ENCODE results near the gene PARVG. TPM values are rescaled to one million over a fixed set of nuclear protein-coding genes. Genes with fewer than 3 reads are reported as not detected.

The PARVG gene
- total RNA-seq, 4 donors from 2014 or later, result 1.00 to 37.8 (median 20.6) TPM

DNA sequence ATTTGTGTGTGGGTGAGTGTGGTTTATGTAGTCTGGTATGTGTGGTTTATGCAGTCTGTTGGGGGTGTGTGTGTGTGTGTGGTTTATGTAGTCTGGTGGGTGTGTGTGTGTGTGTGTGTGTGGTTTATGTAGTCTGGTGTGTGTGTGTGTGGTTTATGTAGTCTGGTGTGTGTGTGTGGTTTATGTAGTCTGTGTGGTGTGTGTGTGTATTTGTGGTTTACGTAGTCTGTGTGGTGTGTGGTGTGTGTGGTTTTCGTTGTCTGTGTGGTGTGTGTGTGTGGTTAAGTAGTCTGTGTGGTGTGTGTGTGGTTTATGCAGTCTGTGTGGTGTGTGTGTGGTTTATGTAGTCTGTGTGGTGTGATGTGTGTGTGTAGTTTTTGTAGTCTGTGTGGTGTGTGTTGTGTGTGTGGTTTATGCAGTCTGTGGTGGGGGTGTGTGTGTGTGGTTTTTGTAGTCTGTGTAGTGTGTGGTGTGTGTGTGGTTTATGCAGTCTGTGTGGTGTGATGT, 26.2 kb upstream of the PARVG start:
- no peaks in the 10 kb centered on the region for H3K36me3 ChIP-seq
- peaks cover 0 to 3% (median 0%) of the 10 kb centered on the region in 4 donors for H3K4me1 ChIP-seq
- TF ChIP-seq POLR2AphosphoS5 (IDR thresholded peaks at IDR 0.05) (no peak), EP300 (IDR thresholded peaks at IDR 0.05; ENCODE audit: low read depth) (no peak), POLR2A (IDR thresholded peaks at IDR 0.05) (no peak)
- TF ChIP-seq, protein P1, sequence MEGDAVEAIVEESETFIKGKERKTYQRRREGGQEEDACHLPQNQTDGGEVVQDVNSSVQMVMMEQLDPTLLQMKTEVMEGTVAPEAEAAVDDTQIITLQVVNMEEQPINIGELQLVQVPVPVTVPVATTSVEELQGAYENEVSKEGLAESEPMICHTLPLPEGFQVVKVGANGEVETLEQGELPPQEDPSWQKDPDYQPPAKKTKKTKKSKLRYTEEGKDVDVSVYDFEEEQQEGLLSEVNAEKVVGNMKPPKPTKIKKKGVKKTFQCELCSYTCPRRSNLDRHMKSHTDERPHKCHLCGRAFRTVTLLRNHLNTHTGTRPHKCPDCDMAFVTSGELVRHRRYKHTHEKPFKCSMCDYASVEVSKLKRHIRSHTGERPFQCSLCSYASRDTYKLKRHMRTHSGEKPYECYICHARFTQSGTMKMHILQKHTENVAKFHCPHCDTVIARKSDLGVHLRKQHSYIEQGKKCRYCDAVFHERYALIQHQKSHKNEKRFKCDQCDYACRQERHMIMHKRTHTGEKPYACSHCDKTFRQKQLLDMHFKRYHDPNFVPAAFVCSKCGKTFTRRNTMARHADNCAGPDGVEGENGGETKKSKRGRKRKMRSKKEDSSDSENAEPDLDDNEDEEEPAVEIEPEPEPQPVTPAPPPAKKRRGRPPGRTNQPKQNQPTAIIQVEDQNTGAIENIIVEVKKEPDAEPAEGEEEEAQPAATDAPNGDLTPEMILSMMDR (IDR thresholded peaks at IDR 0.05), result no peak
- in situ Hi-C loops (cut with MboI; ENCODE audit: low pct_ligation_motif_present in 1 of 4, low pct_unique_long_range_greater_than_20kb in 1 of 4, low sequenced_read_pairs in 3 of 4) (no loop called here), intact Hi-C loops (cut with DNase I; ENCODE audit: low total_unique reads) (no loop called here)
- no peaks in the 10 kb centered on the region for H3K27me3 ChIP-seq
- 0 to 50% methylated on average over 1 to 2 of the region's 2 CpGs for WGBS, 2 donors (ENCODE audit: low coverage in 1 of 2)
- no peak for DNase-seq
- no peak overlapping the region for H3K4me3 ChIP-seq
- H3K27ac ChIP-seq, result no peak overlapping the region
- H3K9me3 ChIP-seq, result no peaks in the 10 kb centered on the region

DNA sequence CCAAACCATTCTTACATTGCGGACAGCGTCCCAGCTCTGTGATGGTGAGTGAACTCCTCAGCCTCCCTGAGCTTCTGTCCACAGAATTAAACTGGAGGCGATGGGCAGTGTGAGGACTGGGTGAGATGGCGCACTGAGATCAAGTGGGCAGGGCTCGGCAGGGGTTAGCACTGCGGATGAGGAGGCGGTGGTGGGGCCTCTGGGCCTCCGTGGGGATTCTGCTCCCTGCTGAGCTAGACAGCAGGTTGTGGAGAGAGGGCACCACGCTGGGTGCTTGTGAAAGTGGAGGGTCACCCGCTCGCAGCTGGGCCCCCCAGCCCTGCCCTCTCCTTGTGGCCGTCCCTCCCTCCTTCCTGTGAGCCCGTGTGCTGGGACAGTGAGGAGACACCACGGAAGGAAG, 25.6 kb upstream of the PARVG start:
- no peak for DNase-seq
- intact Hi-C loops (cut with DNase I; ENCODE audit: low total_unique reads), result loop anchor here (5.0 kb wide), 1 partner anchor 68 kb away; no protein-coding TSS in a partner anchor
- TF ChIP-seq EP300 (IDR thresholded peaks at IDR 0.05; ENCODE audit: low read depth) (no peak), POLR2A (IDR thresholded peaks at IDR 0.05) (no peak), POLR2AphosphoS5 (IDR thresholded peaks at IDR 0.05) (no peak)
- TF ChIP-seq, protein P1 (IDR thresholded peaks at IDR 0.05), result no peak
- in situ Hi-C loops (cut with MboI; ENCODE audit: low pct_ligation_motif_present in 1 of 4, low pct_unique_long_range_greater_than_20kb in 1 of 4, low sequenced_read_pairs in 3 of 4), result no loop called here
- Histone ChIP-seq H3K4me1 (peaks cover 0 to 9% (median 0%) of the 10 kb centered on the region in 4 donors), H3K4me3 (no peak overlapping the region), H3K27ac (no peak overlapping the region), H3K9me3 (no peaks in the 10 kb centered on the region), H3K36me3 (no peaks in the 10 kb centered on the region), H3K27me3 (no peaks in the 10 kb centered on the region)
- WGBS, 2 donors (ENCODE audit: low coverage in 1 of 2), result 87% methylated on average over 14 of the region's 14 CpGs; no CpG with 5 or more reads in 1 of the 2 donors

DNA sequence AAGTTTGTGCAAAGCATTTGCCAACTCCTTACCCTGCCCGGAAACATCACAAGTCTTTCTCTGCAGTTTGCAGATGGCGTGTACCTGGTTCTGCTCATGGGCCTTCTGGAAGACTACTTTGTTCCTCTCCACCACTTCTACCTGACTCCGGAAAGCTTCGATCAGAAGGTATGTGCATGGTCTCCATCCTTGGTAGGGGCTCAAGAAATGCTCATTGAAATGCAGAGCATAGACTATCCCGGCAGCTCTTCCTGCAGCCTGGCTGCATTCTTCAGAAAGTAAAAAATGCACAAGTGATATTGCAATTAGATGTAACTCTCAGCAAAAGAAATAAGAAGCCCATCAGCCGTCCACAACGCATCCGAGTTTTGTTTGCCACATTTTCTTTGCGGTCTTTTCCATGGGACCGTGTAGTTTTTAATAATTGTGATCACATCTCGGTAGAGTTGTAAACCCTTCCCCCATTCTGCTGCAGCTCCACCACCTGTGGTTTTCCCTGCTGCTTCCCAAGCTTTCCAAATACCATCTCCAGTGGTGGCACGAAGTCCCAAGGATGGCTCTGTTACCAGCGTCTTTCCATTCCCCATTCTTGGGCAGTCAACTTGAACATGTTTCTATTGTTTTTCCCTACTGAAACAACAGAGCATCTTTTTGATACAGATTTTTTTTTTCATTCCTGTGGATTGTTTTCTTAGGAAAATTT, 22.7 kb upstream of the PARVG start:
- Histone ChIP-seq H3K36me3 (no peaks in the 10 kb centered on the region), H3K27me3 (no peaks in the 10 kb centered on the region), H3K9me3 (no peaks in the 10 kb centered on the region), H3K4me3 (no peak overlapping the region), H3K27ac (peak overlapping the region; percentile 32 to 80 (median 74)), H3K4me1 (peaks cover 0 to 12% (median 0%) of the 10 kb centered on the region in 4 donors)
- intact Hi-C loops (cut with DNase I; ENCODE audit: low total_unique reads), result loop anchor here (5.0 kb wide), 1 partner anchor 71 kb away; no protein-coding TSS in a partner anchor
- TF ChIP-seq POLR2AphosphoS5 (IDR thresholded peaks at IDR 0.05) (no peak), POLR2A (IDR thresholded peaks at IDR 0.05) (no peak), EP300 (IDR thresholded peaks at IDR 0.05; ENCODE audit: low read depth) (no peak)
- TF ChIP-seq, protein P1 (IDR thresholded peaks at IDR 0.05), result no peak
- in situ Hi-C loops (cut with MboI; ENCODE audit: low pct_ligation_motif_present in 1 of 4, low pct_unique_long_range_greater_than_20kb in 1 of 4, low sequenced_read_pairs in 3 of 4), result no loop called here
- DNase-seq, result no peak
- 84 to 91% methylated on average over 10 to 13 of the region's 13 CpGs for WGBS, 2 donors (ENCODE audit: low coverage in 1 of 2)

DNA sequence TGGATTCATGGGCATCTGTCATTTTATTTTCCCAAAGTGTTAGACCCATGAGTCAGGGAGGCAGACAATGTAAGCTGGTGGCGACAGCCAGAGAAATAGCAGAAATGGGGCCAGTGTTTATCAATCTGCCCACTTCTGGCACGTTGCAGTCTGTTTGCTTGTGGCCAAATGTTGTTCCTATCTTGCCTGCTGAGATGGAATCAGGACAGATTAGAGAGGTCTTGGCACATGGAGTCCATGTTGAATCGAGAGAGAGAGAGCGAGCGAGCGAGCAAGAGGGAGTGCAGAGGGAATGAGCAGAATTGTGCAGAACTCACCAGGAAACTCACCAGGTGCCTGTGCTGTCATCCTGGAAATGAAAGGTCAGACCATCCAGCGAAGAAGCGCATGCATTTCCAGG, 21.9 kb upstream of the PARVG start:
- Histone ChIP-seq H3K36me3 (no peaks in the 10 kb centered on the region), H3K27me3 (no peaks in the 10 kb centered on the region), H3K27ac (peak overlapping the region; percentile 32 to 80 (median 74)), H3K9me3 (no peaks in the 10 kb centered on the region), H3K4me3 (no peak overlapping the region), H3K4me1 (peaks cover 0 to 12% (median 0%) of the 10 kb centered on the region in 4 donors)
- in situ Hi-C loops (cut with MboI; ENCODE audit: low pct_ligation_motif_present in 1 of 4, low pct_unique_long_range_greater_than_20kb in 1 of 4, low sequenced_read_pairs in 3 of 4) (no loop called here), intact Hi-C loops (cut with DNase I; ENCODE audit: low total_unique reads) (loop anchor here (5.0 kb wide), 1 partner anchor 72 kb away; no protein-coding TSS in a partner anchor)
- no peak for TF ChIP-seq EP300 (IDR thresholded peaks at IDR 0.05; ENCODE audit: low read depth)
- TF ChIP-seq, protein P1 (IDR thresholded peaks at IDR 0.05), result no peak
- TF ChIP-seq POLR2AphosphoS5 (IDR thresholded peaks at IDR 0.05), result no peak
- TF ChIP-seq POLR2A (IDR thresholded peaks at IDR 0.05), result no peak
- no peak for DNase-seq
- WGBS, 2 donors (ENCODE audit: low coverage in 1 of 2), result 81 to 100% methylated on average over 1 to 8 of the region's 8 CpGs
